ENCODE results near the gene IPO11. TPM values are rescaled to one million over a fixed set of nuclear protein-coding genes. Genes with fewer than 3 reads are reported as not detected.
A peak's percentile ranks its signal among the peaks of the same experiment; 100 is the strongest.

The IPO11 gene
- total RNA-seq, 2 donors from 2014 or later: 46.2 to 49.9 TPM

DNA sequence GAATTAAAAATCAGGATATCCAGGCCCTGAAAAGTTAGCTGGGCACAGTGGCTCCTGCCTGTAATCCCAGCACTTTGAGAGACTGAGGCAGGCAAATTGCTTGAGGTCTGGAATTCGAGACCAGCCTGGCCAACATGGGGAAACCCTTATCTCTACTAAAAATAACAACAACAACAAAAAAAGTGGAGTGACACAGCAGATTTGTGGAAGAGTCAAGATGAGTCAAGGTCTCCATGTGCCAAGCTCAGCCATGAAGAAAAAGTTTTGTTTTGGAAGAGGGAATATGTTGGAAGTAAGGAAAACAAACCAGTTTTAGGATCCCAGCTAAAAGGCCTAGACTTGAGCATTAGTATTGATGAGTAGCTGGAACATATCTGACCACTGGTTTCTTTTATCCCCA is 180.8 kb downstream of the IPO11 start:
- ATAC-seq (no peak), DNase-seq (ENCODE audit: low spot score in 2 of 2) (no peak)
- Mint-ChIP-seq H3K9me3 (no peaks in the 10 kb centered on the region), H3K36me3 (peaks cover 22 to 28% of the 10 kb centered on the region in 2 donors), H3K27ac (peak overlapping the region; percentile 0 to 17)

DNA sequence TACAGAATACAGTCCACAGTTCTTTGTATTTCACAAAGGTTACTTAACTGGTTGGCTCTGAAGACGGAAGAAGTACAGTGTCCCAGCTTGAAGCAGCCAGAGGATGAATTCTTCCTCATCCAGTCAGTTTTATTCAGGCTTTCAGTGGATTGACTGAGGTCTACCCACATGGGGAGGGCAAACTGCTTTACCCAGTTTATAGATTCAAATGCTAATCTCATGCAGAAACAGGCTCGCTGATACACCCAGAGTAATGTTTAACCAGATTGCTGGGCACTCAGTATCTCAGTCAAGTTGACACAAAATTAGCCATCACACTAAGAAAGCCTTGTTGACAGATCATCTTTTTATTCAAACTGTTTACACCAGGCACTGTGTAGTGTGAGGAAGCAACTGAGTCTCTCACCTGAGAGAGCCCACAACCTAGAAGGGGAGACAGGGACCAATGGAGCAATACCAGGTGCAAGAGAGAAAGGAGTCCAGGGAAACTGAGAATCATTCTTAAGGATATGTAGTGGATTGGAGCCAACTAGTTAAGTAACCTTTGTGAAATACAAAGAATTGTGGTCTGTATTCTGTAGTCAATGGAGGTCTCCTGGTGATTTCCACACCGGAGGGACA is 181.9 kb downstream of the IPO11 start:
- DNase-seq (ENCODE audit: low spot score in 2 of 2) (no peak), ATAC-seq (no peak)
- peaks cover 10 to 18% of the 10 kb centered on the region in 2 donors for H3K36me3 Mint-ChIP-seq
- H3K9me3 Mint-ChIP-seq: no peaks in the 10 kb centered on the region
- H3K27ac Mint-ChIP-seq: no peak overlapping the region

DNA sequence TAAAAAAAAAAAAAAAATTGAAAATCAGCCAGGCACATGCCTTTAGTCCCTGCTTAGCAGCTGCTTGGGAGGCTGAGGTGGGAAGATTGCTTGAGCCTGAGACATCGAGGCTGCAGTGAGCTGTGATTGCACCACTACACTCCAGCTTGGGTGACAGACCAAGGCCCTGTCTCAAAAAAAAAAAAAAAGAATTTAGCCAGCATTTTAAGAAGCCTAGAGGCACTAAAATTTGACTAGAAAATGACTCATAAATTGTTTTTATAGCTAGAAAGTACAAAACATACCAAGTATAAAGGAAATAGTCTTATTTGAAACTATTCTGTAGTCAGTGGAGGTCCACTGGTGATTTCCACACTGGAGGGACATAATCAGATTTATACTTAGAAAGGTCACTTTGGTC is 183.5 kb downstream of the IPO11 start:
- no peak overlapping the region for H3K27ac Mint-ChIP-seq
- ATAC-seq: no peak

DNA sequence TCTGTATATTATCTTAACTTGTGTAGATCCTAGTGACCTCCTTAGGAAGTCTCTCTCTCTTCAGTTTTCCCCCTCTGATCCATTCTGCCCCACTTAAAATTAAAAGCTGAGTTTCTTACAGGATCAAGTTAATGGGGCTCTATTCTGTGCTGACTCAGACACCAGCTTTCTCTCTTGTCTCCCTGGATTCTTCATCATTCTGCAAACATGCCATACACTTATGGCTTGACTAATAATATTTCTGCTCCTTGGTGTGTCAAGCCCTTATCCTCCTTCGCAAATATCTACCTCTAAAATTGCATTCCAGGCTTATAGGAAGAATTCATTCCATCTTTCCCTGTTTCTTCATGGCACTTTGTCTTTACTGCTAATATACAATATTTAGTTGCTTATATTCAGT is 184.1 kb downstream of the IPO11 start:
- DNase-seq (ENCODE audit: low spot score in 2 of 2) (no peak), ATAC-seq (no peak)
- Mint-ChIP-seq H3K9me3 (no peaks in the 10 kb centered on the region), H3K36me3 (peaks cover 9 to 17% of the 10 kb centered on the region in 2 donors), H3K27ac (no peak overlapping the region)

More for the DNA sequence above, 183.5 kb downstream of the IPO11 start:
- DNase-seq (ENCODE audit: low spot score in 2 of 2): no peak
- no peaks in the 10 kb centered on the region for H3K9me3 Mint-ChIP-seq
- peaks cover 9 to 17% of the 10 kb centered on the region in 2 donors for H3K36me3 Mint-ChIP-seq

DNA sequence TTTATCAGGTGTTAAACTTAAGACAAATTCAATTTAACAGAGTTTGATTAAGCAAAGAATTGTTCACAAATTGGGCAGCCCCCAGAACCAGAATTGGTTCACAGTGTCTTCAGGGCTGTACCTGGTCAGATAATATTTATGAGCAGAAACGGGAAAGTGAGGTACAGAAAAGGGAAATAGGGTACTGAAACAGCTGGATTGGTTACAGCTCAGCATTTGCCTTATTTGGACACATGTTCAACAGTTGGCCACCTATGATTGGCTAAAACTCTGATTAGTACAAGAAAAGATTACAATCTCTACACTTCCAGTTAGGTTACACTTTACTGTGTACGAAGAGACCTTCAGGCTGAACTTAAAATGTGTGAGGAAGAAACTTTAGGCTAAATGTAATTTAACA is 184.8 kb downstream of the IPO11 start:
- no peak for ATAC-seq
- Mint-ChIP-seq H3K36me3 (peaks cover 9 to 10% of the 10 kb centered on the region in 2 donors), H3K27ac (peak overlapping the region in 1 of 2 donors; percentile 23), H3K9me3 (no peaks in the 10 kb centered on the region)
- DNase-seq (ENCODE audit: low spot score in 2 of 2): no peak

DNA sequence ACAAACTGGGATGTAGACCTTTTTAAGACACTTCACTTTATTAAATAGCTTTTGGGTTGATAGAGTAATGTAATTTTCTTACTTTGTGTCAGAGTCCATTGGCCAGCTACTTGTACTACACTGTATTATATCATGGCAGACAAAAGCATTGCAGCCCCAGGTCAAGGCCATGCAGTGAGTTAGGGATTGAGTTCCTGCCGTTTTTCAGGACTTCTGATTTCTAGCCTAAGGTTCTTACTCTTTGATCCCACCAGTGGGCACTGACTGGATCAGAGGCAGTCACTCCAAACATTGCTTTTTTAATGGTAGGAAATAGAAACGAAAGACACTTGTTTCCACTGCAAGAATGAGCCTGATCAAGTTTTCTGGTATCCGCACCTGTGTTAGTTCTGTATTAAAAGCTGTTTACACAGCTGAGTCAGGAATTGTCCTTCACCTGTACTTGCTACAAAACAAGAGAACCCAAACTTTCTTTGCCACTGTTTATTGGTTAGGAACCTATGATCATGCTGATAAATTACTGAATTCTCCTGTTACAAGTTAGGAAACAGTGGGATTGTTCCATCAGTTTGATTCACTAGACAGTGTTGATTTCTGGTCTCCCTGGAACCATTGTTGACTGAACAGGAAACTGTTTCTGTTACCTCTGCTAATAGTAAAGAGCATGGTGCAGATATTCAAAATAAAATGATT is 188.1 kb downstream of the IPO11 start:
- ATAC-seq (no peak), DNase-seq (ENCODE audit: low spot score in 2 of 2) (no peak)
- peak overlapping the region in 1 of 2 donors; percentile 9 for H3K27ac Mint-ChIP-seq
- H3K9me3 Mint-ChIP-seq: no peaks in the 10 kb centered on the region
- no peaks in the 10 kb centered on the region for H3K36me3 Mint-ChIP-seq

DNA sequence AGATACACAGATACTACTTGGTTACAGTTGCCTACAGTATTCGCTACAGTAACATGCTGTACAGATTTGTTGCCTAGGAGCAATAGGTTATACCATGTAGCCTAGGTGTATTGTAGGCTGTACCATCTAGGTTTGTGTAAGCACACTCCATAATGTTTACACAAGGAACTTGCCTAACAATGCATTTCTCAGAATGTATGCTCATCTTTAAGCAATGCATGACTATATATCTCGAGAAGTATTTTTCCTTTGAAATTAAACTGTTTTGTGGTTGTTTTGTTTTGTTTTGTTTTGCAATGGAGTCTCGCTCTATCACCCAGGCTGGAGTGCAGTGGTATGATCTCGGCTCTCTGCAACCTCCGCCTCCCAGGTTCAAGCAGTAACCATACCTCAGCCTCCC is 191.4 kb downstream of the IPO11 start:
- Mint-ChIP-seq H3K9me3 (no peaks in the 10 kb centered on the region), H3K27ac (no peak overlapping the region), H3K36me3 (peaks cover 12 to 13% of the 10 kb centered on the region in 2 donors)
- no peak for ATAC-seq
- no peak for DNase-seq (ENCODE audit: low spot score in 2 of 2)

DNA sequence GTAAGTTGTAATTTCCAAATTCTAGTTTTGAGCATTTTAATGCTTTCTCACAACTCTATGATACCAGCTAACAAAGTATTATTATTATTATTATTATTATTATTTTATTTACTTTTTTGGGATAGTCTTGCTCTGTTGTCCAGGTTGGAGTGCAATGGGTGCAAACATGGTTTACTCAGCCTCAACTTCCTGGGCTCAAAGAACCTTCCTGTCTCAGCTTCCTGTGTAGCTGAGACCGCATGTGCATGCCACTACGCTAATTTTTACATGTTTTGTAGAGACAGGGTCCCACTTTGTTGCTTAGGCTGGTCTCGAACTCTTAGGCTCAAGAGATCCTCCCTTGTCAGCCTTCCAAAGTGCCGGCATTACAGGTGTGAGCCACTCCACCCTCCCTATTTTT is 193.1 kb downstream of the IPO11 start:
- Mint-ChIP-seq H3K36me3 (peaks cover 14 to 20% of the 10 kb centered on the region in 2 donors), H3K27ac (peak overlapping the region in 1 of 2 donors; percentile 33), H3K9me3 (no peaks in the 10 kb centered on the region)
- DNase-seq (ENCODE audit: low spot score in 2 of 2) (no peak), ATAC-seq (no peak)

DNA sequence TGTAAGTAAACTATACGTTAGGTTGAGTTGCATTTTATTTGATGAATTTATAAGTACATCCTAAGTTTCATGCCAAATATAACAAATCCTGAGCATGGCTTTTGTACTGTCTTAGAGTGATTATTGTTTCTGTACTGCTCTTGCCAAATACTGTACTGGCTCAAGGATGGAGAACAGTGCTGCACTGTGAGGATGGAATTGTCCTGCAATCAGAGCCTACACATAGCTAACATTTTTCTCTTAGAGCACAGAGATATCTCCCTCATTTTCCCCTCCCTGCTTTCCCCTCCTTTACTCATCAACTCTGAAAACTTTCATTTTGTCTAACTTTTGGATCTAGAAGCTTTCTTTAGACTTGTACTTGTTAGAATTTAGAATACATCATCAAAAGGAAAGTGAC is 194.3 kb downstream of the IPO11 start:
- H3K27ac Mint-ChIP-seq: no peak overlapping the region
- no peak for DNase-seq (ENCODE audit: low spot score in 2 of 2)
- H3K9me3 Mint-ChIP-seq: no peaks in the 10 kb centered on the region
- ATAC-seq: peak in 1 of 2 donors; percentile 16
- H3K36me3 Mint-ChIP-seq: peaks cover 14 to 20% of the 10 kb centered on the region in 2 donors

DNA sequence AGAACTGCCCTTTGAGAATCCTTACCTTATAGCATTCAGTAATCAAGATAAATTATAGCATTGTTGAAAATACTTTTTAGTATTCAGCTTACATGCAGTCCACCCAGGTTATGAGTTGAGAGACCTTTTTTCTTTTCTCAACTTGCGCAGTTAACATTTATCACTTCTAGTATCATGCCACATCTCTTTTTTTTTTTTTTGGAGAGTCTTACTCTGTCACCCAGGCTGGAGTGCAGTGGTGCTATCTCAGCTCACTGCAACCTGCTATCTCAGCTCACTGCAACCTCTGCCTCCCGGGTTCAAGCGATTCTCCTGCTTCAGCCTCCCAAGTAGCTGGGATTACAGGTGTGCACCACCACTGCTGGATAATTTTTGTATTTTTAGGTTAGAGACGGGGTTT is 195.1 kb downstream of the IPO11 start:
- Mint-ChIP-seq H3K27ac (no peak overlapping the region), H3K36me3 (peaks cover 14 to 20% of the 10 kb centered on the region in 2 donors), H3K9me3 (no peaks in the 10 kb centered on the region)
- ATAC-seq (no peak), DNase-seq (ENCODE audit: low spot score in 2 of 2) (no peak)

DNA sequence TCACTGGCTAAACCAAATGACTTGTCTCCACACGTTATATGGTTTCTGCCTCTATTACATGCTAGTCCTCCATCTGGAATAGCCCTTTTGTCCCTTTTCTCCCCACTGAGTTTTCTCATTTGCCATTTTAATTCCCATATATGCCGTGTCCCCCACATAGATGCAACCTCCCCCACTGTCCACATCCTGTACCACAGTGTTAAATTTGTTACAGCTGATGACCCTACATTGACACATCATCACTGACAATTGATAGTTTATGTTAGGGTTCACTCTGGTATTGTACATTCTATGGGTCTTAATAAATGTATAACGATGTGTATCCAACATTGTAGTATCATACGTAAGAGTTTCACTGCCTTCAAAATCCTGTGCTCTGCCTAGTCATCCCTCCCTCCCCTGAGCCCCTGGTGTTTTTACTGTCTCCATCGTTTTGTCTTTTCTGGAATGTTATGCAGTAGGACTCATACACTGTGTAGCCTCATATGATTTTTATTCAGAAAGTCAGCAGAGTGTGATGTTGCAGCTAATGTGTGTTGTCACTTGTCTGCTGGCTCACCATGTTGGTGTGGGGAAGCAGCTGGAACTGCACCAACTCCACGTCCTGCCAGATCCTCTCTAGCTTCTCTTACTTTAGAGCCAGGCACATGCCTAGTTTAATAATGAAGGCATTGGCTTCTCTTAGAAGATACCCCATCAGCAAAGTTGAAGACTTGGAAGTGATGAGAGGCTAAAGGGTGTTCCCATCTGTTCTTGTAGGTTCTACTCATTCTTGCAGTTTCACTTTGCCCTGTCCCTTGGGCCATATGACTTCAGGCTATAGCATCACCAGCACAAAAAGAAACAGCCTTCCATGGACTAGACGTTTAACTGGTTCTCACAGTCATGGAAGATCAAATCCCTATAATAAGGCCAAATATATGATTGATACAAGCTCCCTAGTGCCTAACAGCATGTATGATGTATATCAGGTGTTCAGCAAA is 196.3 kb downstream of the IPO11 start:
- no peak for ATAC-seq
- H3K27ac Mint-ChIP-seq: no peak overlapping the region
- H3K9me3 Mint-ChIP-seq: no peaks in the 10 kb centered on the region
- no peak for DNase-seq (ENCODE audit: low spot score in 2 of 2)
- peaks cover 14 to 20% of the 10 kb centered on the region in 2 donors for H3K36me3 Mint-ChIP-seq

DNA sequence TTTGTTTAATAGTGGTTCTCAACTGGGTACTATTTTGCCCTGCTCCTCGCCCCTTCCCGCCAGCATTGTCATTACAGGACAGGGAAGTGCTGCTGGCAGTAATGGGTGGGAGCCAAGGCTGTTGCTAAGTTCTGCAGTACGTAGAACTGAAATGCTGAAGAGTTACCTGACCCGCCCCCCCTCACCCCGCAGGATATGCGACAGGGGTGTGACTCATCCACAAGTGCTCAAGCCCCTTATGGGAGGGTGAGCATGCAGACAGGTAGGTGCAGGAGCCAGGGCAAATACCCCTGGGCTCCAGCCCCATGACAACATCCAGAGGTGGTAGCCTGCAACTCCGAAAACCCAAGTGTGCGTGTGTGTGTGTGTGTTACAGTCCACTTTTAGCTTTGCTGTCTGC is 201.8 kb downstream of the IPO11 start:
- H3K9me3 Mint-ChIP-seq: no peaks in the 10 kb centered on the region
- ATAC-seq: no peak
- H3K36me3 Mint-ChIP-seq: peaks cover 0 to 8% of the 10 kb centered on the region in 2 donors
- H3K27ac Mint-ChIP-seq: no peak overlapping the region
- no peak for DNase-seq (ENCODE audit: low spot score in 2 of 2)

DNA sequence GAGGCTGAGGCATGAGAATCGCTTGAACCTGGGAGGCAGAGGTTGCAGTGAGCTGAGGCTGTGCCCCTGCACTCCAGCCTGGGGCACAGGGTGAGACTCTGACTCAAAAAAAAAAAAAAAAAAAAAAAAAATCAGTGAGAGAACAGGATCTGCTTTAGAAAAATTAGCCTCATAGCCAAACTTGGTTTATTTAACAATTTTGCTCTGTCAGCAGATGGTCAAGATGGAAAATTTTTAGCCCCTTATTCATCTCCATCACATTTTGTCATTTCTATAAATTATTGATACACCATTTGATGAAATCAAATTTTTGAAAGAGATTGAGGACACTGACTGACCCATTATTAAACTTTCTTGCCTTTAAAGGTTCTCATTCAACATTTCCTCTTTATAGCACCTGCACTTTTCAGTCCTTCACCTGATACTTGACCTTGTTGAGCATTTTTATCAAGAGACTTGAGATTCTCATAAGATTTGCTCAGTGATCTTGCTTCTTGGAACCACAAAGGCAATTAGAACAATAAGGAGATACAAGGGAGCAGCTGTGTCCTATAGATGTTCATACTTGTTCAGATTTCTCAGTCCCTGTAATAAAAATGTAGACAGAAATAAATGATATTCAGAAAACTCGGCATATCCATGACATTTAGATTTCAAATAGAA is 204.2 kb downstream of the IPO11 start:
- DNase-seq (ENCODE audit: low spot score in 2 of 2): no peak
- no peak overlapping the region for H3K27ac Mint-ChIP-seq
- H3K9me3 Mint-ChIP-seq: no peaks in the 10 kb centered on the region
- ATAC-seq: no peak
- H3K36me3 Mint-ChIP-seq: peaks cover 0 to 5% of the 10 kb centered on the region in 2 donors

DNA sequence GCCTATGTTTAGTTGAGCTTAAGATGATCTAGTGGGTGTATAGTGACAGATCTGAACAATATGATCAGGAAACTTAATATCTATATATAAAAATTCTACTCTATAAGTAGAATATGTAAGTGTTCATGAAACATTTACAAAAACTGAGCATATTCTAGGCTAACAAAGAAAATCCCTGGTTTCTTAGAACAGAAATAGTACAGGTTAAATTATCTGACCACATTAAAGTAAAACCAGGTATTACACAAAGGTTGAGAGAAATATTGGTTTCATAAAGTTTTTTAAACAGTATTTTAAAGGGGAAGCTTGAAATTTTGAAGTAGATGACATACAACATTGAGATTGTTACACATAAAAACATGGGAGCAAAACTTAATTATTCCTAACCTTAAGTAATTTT is 205.4 kb downstream of the IPO11 start:
- Mint-ChIP-seq H3K9me3 (no peaks in the 10 kb centered on the region), H3K36me3 (peaks cover 0 to 5% of the 10 kb centered on the region in 2 donors), H3K27ac (no peak overlapping the region)
- DNase-seq (ENCODE audit: low spot score in 2 of 2) (no peak), ATAC-seq (no peak)

DNA sequence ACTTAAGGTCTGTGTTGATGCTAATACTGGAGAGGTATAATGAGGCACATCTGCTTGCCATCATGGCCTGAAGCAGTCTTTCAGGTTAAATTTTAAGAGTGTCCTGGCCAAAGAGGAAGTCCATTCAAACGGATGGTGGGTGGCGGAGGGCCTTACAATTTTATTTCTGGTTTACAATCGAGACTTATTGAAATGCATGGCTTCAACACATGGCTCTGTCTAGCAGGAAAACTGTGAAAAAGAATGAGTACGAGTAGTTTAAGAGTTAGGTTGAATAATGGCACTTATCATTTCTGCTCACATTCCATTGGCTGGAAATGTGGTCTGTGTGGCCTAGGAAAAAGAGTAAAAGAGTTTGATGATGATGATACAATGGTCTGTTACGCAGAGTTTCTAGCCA is 208.2 kb downstream of the IPO11 start:
- Mint-ChIP-seq H3K36me3 (no peaks in the 10 kb centered on the region), H3K9me3 (no peaks in the 10 kb centered on the region), H3K27ac (no peak overlapping the region)
- ATAC-seq (no peak), DNase-seq (ENCODE audit: low spot score in 2 of 2) (no peak)

DNA sequence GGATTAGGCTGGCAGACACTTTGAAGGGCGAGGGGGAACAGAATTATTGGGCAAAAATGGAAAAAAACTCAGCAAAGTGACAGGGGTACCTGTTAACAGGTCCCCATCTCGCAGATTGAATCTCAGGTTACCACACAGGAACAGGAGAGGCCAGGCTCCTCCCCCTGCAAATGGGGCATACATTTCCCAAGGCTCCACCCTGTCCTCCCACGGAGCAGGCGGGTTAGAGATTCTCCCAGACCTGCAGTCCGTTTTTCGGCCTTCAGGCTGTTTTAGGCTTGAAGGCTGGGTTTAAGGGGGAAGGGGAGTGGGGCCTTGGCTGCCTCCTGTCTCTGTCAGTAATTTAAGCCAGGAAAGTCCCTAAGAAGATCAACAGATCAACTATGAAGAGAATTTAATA is 208.7 kb downstream of the IPO11 start:
- ATAC-seq: no peak
- no peaks in the 10 kb centered on the region for H3K36me3 Mint-ChIP-seq
- H3K27ac Mint-ChIP-seq: no peak overlapping the region
- H3K9me3 Mint-ChIP-seq: no peaks in the 10 kb centered on the region
- no peak for DNase-seq (ENCODE audit: low spot score in 2 of 2)

DNA sequence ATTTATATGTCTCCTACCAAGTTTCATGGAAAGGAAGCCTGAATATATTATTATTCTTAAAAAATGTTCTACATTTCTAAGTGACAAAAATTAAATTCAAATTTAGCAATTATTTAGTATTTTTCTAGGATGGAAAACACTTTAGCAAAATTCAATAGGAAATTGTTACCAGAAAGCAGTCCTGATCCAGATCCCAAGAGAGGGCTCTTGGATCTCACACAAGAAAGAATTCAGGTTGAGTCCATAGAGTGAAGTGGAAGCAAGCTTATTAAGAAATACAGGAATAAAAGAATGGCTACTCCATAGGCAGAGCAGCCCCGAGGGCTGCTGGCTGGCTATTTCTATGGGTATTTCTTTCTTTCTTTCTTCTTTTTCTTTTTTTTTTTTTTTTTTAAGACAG is 210.7 kb downstream of the IPO11 start:
- ATAC-seq (no peak), DNase-seq (ENCODE audit: low spot score in 2 of 2) (no peak)
- H3K27ac Mint-ChIP-seq: no peak overlapping the region
- H3K9me3 Mint-ChIP-seq: no peaks in the 10 kb centered on the region
- H3K36me3 Mint-ChIP-seq: no peaks in the 10 kb centered on the region
